ENCODE data around the gene MAX. TPM values are rescaled to one million over a fixed set of nuclear protein-coding genes. Genes with fewer than 3 reads are reported as not detected.

MAX gene
- total and polyA plus RNA-seq, 2 experiments from 2014 or later: 36.2 to 39.0 TPM

- Histone ChIP-seq H3K27ac (no peak overlapping the region), H3K27me3 (no peaks in the 10 kb centered on the region), H3K4me1 (ENCODE audit: low read depth) (peaks cover 5% of the 10 kb centered on the region), H3K4me3 (no peak overlapping the region), H3K9me3 (ENCODE audit: low read depth) (no peaks in the 10 kb centered on the region), H3K36me3 (peaks cover 18% of the 10 kb centered on the region)
- no peak for TF ChIP-seq CTCF (IDR thresholded peaks at IDR 0.05; ENCODE audit: low read depth, low read length)
- DNase-seq (ENCODE audit: low read depth in 1 of 2, low spot score in 1 of 2): no peak
Measured at GRCh38 chr14:65040666-65041433, 61.5 kb downstream of the MAX start.

GRCh38 chr14:65038966-65039365 lies 63.4 kb downstream of the MAX start:
- H3K27ac ChIP-seq: no peak overlapping the region
- TF ChIP-seq CTCF (IDR thresholded peaks at IDR 0.05; ENCODE audit: low read depth, low read length): no peak
- DNase-seq (ENCODE audit: low read depth in 1 of 2, low spot score in 1 of 2): peak in 1 of 2 donors; percentile 3

GRCh38 chr14:65035049-65035448 lies 67.3 kb downstream of the MAX start:
- no peak overlapping the region for H3K4me3 ChIP-seq
- H3K27ac ChIP-seq: no peak overlapping the region
- H3K27me3 ChIP-seq: no peaks in the 10 kb centered on the region
- peaks cover 11% of the 10 kb centered on the region for H3K36me3 ChIP-seq
- no peak for TF ChIP-seq CTCF (IDR thresholded peaks at IDR 0.05; ENCODE audit: low read depth, low read length)
- H3K9me3 ChIP-seq (ENCODE audit: low read depth): no peaks in the 10 kb centered on the region
- DNase-seq (ENCODE audit: low read depth in 1 of 2, low spot score in 1 of 2): peak in 1 of 2 donors; percentile 43
- peaks cover 5% of the 10 kb centered on the region for H3K4me1 ChIP-seq (ENCODE audit: low read depth)

More at GRCh38 chr14:65038966-65039365, 63.4 kb downstream of the MAX start:
- Histone ChIP-seq H3K4me1 (ENCODE audit: low read depth) (peaks cover 5% of the 10 kb centered on the region), H3K27me3 (no peaks in the 10 kb centered on the region), H3K36me3 (peaks cover 14% of the 10 kb centered on the region), H3K4me3 (no peak overlapping the region), H3K9me3 (ENCODE audit: low read depth) (no peaks in the 10 kb centered on the region)

GRCh38 chr14:65034021-65034420 lies 68.3 kb downstream of the MAX start:
- no peaks in the 10 kb centered on the region for H3K27me3 ChIP-seq

GRCh38 chr14:65033181-65033580 lies 69.1 kb downstream of the MAX start:
- TF ChIP-seq CTCF (IDR thresholded peaks at IDR 0.05; ENCODE audit: low read depth, low read length): no peak
- no peaks in the 10 kb centered on the region for H3K4me1 ChIP-seq (ENCODE audit: low read depth)
- H3K4me3 ChIP-seq: no peak overlapping the region
- no peaks in the 10 kb centered on the region for H3K27me3 ChIP-seq
- no peaks in the 10 kb centered on the region for H3K9me3 ChIP-seq (ENCODE audit: low read depth)
- DNase-seq (ENCODE audit: low read depth in 1 of 2, low spot score in 1 of 2): no peak
- H3K27ac ChIP-seq: no peak overlapping the region
- H3K36me3 ChIP-seq: peaks cover 18% of the 10 kb centered on the region

More at GRCh38 chr14:65034021-65034420, 68.3 kb downstream of the MAX start:
- no peak overlapping the region for H3K4me3 ChIP-seq
- H3K9me3 ChIP-seq (ENCODE audit: low read depth): no peaks in the 10 kb centered on the region
- DNase-seq (ENCODE audit: low read depth in 1 of 2, low spot score in 1 of 2): no peak
- TF ChIP-seq CTCF (IDR thresholded peaks at IDR 0.05; ENCODE audit: low read depth, low read length): no peak
- peaks cover 11% of the 10 kb centered on the region for H3K36me3 ChIP-seq
- peaks cover 5% of the 10 kb centered on the region for H3K4me1 ChIP-seq (ENCODE audit: low read depth)
- no peak overlapping the region for H3K27ac ChIP-seq
